Measurements from ENCODE around the gene HSP90AB1. TPM values are rescaled to one million over a fixed set of nuclear protein-coding genes. Genes with fewer than 3 reads are reported as not detected.

HSP90AB1 gene
- total and polyA plus RNA-seq, 11 donors: 375 to 1,040 (median 857) TPM

- intact Hi-C loops (cut with DNase I): loop anchor here in 1 of 10 donors (10.0 kb wide), 2 partner anchors 474 to 614 kb away; partner anchors contain the start of genes MAD2L1BP and VEGFA
- Histone ChIP-seq H3K9me3 (no peaks in the 10 kb centered on the region), H3K4me1 (peaks cover 0 to 69% (median 44%) of the 10 kb centered on the region in 12 donors), H3K27ac (peak overlapping the region in 6 of 12 donors; percentile 9 to 99 (median 98)), H3K27me3 (no peaks in the 10 kb centered on the region), H3K36me3 (peaks cover 7 to 63% (median 59%) of the 10 kb centered on the region in 9 donors), H3K4me3 (peak overlapping the region in 9 of 12 donors; percentile 69 to 98 (median 77))
- WGBS, 4 donors: 61 to 76% (median 72%) methylated on average over 9 of the region's 9 CpGs
- ATAC-seq (no peak), DNase-seq (no peak)
- no peak for TF ChIP-seq POLR2A (IDR thresholded peaks at IDR 0.05)
Measured at GRCh38 chr6:44249082-44249748, 2.3 kb downstream of the HSP90AB1 start.

- 59 to 68% (median 62%) methylated on average over 6 of the region's 6 CpGs for WGBS, 4 donors
- H3K4me1 ChIP-seq: peaks cover 0 to 77% (median 46%) of the 10 kb centered on the region in 12 donors
- TF ChIP-seq CTCF (IDR thresholded peaks at IDR 0.05) (no peak), POLR2A (IDR thresholded peaks at IDR 0.05) (no peak)
- H3K27ac ChIP-seq: peak overlapping the region in 1 of 12 donors; percentile 91
- intact Hi-C loops (cut with DNase I): loop anchor here in 2 of 10 donors (10.0 kb wide), 1 partner anchor 155 kb away; no protein-coding TSS in a partner anchor
- no peaks in the 10 kb centered on the region for H3K9me3 ChIP-seq
- no peak overlapping the region for H3K4me3 ChIP-seq
- DNase-seq: no peak
- no peak for ATAC-seq
- H3K36me3 ChIP-seq: peaks cover 7 to 73% (median 69%) of the 10 kb centered on the region in 9 donors
- no peaks in the 10 kb centered on the region for H3K27me3 ChIP-seq
Measured at GRCh38 chr6:44250067-44250717, 3.3 kb downstream of the HSP90AB1 start.

DNA sequence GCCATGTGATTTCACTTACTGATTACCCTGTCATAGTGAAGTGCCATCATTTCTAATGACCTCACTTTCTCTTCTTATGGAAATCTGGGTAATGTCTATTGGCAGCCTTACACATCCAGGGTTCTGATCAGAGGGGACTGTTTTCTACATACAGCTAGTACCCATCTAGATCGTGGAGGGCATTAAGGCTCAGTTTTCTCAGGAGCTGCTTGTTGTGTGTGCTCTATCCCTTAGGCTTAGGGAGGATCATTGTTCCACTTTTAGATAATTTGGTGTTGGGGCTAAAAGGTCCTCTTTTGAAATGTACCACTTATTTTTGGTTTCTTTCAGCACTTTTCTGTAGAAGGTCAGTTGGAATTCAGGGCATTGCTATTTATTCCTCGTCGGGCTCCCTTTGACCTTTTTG lies 3.8 kb downstream of the HSP90AB1 start:
- Histone ChIP-seq H3K36me3 (peaks cover 7 to 78% (median 72%) of the 10 kb centered on the region in 9 donors), H3K27me3 (no peaks in the 10 kb centered on the region), H3K4me1 (peaks cover 0 to 75% (median 41%) of the 10 kb centered on the region in 12 donors), H3K27ac (no peak overlapping the region), H3K4me3 (no peak overlapping the region), H3K9me3 (no peaks in the 10 kb centered on the region)
- intact Hi-C loops (cut with DNase I): loop anchor here in 2 of 10 donors (10.0 kb wide), 1 partner anchor 156 kb away; no protein-coding TSS in a partner anchor
- DNase-seq: no peak
- 67 to 72% (median 70%) methylated on average over 3 of the region's 3 CpGs for WGBS, 4 donors
- TF ChIP-seq POLR2A (IDR thresholded peaks at IDR 0.05): no peak
- TF ChIP-seq CTCF (IDR thresholded peaks at IDR 0.05): no peak
- ATAC-seq: no peak

DNA sequence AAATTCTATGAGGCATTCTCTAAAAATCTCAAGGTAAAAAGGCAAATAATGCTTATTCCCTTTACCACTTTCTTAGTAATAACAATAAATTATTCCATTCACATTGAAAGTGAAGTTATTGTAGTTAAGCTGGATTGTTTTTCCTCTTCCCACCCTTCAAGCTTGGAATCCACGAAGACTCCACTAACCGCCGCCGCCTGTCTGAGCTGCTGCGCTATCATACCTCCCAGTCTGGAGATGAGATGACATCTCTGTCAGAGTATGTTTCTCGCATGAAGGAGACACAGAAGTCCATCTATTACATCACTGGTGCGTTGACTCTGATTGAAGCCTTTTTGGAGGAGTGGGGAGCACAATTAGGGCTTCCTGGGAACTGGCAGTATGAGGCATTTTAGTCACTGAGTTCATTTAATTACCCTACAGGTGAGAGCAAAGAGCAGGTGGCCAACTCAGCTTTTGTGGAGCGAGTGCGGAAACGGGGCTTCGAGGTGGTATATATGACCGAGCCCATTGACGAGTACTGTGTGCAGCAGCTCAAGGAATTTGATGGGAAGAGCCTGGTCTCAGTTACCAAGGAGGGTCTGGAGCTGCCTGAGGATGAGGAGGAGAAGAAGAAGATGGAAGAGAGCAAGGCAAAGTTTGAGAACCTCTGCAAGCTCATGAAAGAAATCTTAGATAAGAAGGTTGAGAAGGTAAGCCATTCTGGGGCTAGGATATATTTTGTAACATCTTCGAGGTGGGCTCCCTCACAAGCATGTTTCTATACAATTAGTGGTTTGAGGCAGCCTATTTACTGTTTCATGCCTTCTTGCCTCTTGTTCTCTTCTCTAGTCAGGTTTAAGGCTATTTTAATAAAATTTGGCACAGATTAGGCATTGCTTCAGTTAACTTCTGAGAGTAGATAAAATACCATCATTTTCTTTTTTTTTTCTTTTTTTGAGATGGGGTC lies 4.9 kb downstream of the HSP90AB1 start:
- no peak for DNase-seq
- H3K27ac ChIP-seq: no peak overlapping the region
- TF ChIP-seq POLR2A (IDR thresholded peaks at IDR 0.05) (no peak), CTCF (IDR thresholded peaks at IDR 0.05) (no peak)

More for the DNA sequence above, 4.9 kb downstream of the HSP90AB1 start:
- H3K9me3 ChIP-seq: no peaks in the 10 kb centered on the region
- intact Hi-C loops (cut with DNase I): loop anchor here in 2 of 10 donors (10.0 kb wide), 1 partner anchor 157 kb away; no protein-coding TSS in a partner anchor
- peaks cover 7 to 84% (median 73%) of the 10 kb centered on the region in 9 donors for H3K36me3 ChIP-seq
- no peak for ATAC-seq
- H3K4me1 ChIP-seq: peaks cover 6 to 82% (median 46%) of the 10 kb centered on the region in 12 donors
- WGBS, 4 donors: 89 to 93% (median 92%) methylated on average over 14 of the region's 14 CpGs
- H3K4me3 ChIP-seq: no peak overlapping the region
- no peaks in the 10 kb centered on the region for H3K27me3 ChIP-seq

All from heart left ventricle (tissue), 16 donors.